H7 (cell line): Measurements from ENCODE around the gene SIDT2. TPM values are rescaled to one million over a fixed set of nuclear protein-coding genes. Genes with fewer than 3 reads are reported as not detected.

Experiments used
- DNase-seq: peaks from one replicate; pipeline ENCODE4 v3.0.0; 2012
- H3K27me3 ChIP-seq: 2 replicates; pipeline ENCODE4 v1.6.0; 2011; ENCODE audit warnings: mild to moderate bottlenecking, low read length; ENCODE audit not compliant: control insufficient read depth, insufficient read depth
- H3K36me3 ChIP-seq: replicated peaks from 2 replicates; pipeline ENCODE4 v1.5.1; 2011; ENCODE audit warnings: low read length; ENCODE audit not compliant: control insufficient read depth, insufficient read depth
- H3K4me3 ChIP-seq: 2 replicates; pipeline ENCODE4 v1.5.1; 2011; ENCODE audit warnings: low read depth, mild to moderate bottlenecking, control low read depth, low read length, moderate library complexity; ENCODE audit not compliant: insufficient read depth
- total RNA-seq: library from RNA; depleted of rRNA; stranded (reverse); fragments of >200 nt; shearing (Covaris generic); gene quantifications from 2 replicates; pipeline ENCODE4 v1.2.3, GENCODE V29; 2014

SIDT2 gene
- total RNA-seq, 1 experiment from 2014 or later: 10.3 TPM

- no peak overlapping the region for H3K4me3 ChIP-seq
- peak; percentile 88 for DNase-seq
- H3K36me3 ChIP-seq: peaks cover 18% of the 10 kb centered on the region
- no peaks in the 10 kb centered on the region for H3K27me3 ChIP-seq
Measured at GRCh38 chr11:117226388-117227385, 48.1 kb downstream of the SIDT2 start.

GRCh38 chr11:117228091-117228490 is 49.5 kb downstream of the SIDT2 start:
- Histone ChIP-seq H3K36me3 (peaks cover 18% of the 10 kb centered on the region), H3K27me3 (no peaks in the 10 kb centered on the region), H3K4me3 (no peak overlapping the region)
- no peak for DNase-seq

- DNase-seq: no peak
- no peaks in the 10 kb centered on the region for H3K27me3 ChIP-seq
- H3K4me3 ChIP-seq: no peak overlapping the region
- H3K36me3 ChIP-seq: peaks cover 13% of the 10 kb centered on the region
Measured at GRCh38 chr11:117229411-117229810, 50.9 kb downstream of the SIDT2 start.

GRCh38 chr11:117229931-117230285 is 51.4 kb downstream of the SIDT2 start:
- no peak overlapping the region for H3K4me3 ChIP-seq
- H3K36me3 ChIP-seq: peaks cover 13% of the 10 kb centered on the region

GRCh38 chr11:117230286-117230961 is 51.9 kb downstream of the SIDT2 start:
- Histone ChIP-seq H3K27me3 (no peaks in the 10 kb centered on the region), H3K36me3 (peaks cover 13% of the 10 kb centered on the region), H3K4me3 (no peak overlapping the region)
- DNase-seq: no peak

More at GRCh38 chr11:117229931-117230285, 51.4 kb downstream of the SIDT2 start:
- no peak for DNase-seq
- no peaks in the 10 kb centered on the region for H3K27me3 ChIP-seq

- Histone ChIP-seq H3K36me3 (peaks cover 12% of the 10 kb centered on the region), H3K4me3 (peak overlapping the region; percentile 90), H3K27me3 (no peaks in the 10 kb centered on the region)
- DNase-seq: no peak
Measured at GRCh38 chr11:117230999-117231841, 52.7 kb downstream of the SIDT2 start.

- DNase-seq: no peak
- H3K27me3 ChIP-seq: no peaks in the 10 kb centered on the region
- H3K4me3 ChIP-seq: peak within 1 kb of the TSS; percentile 90
- H3K36me3 ChIP-seq: peaks cover 12% of the 10 kb centered on the region
Measured at GRCh38 chr11:117231842-117232091, 53.2 kb downstream of the SIDT2 start, which contains the start of gene PCSK7. Gene PCSK7, minus strand, starts transcription at chr11:117232073. Its CDS starts 2,229 bp downstream, at chr11:117229844.

- DNase-seq: peak; percentile 100
- Histone ChIP-seq H3K27me3 (no peaks in the 10 kb centered on the region), H3K36me3 (peaks cover 7% of the 10 kb centered on the region), H3K4me3 (peak within 1 kb of the TSS; percentile 90)
Measured at GRCh38 chr11:117232092-117232878, 53.7 kb downstream of the SIDT2 start, which contains the start of gene RNF214. Gene RNF214, plus strand, starts transcription at chr11:117232671. Its CDS starts 1,602 bp downstream, at chr11:117234273.

GRCh38 chr11:117232911-117233409 is 54.4 kb downstream of the SIDT2 start:
- DNase-seq: no peak
- Histone ChIP-seq H3K4me3 (peak overlapping the region; percentile 80), H3K36me3 (peaks cover 7% of the 10 kb centered on the region), H3K27me3 (no peaks in the 10 kb centered on the region)

- H3K27me3 ChIP-seq: no peaks in the 10 kb centered on the region
- H3K36me3 ChIP-seq: peaks cover 7% of the 10 kb centered on the region
- H3K4me3 ChIP-seq: no peak overlapping the region
- DNase-seq: no peak
Measured at GRCh38 chr11:117238221-117238620, 59.7 kb downstream of the SIDT2 start.

GRCh38 chr11:117239295-117239694 is 60.8 kb downstream of the SIDT2 start:
- H3K4me3 ChIP-seq: no peak overlapping the region
- H3K27me3 ChIP-seq: no peaks in the 10 kb centered on the region
- DNase-seq: no peak
- peaks cover 11% of the 10 kb centered on the region for H3K36me3 ChIP-seq
